ENCODE results near the gene S100A7A.

Gene S100A7A

GRCh38 chr1:153415850-153416570 lies at the start of gene S100A7A:
Gene S100A7A, plus strand, starts transcription at chr1:153416520. Its CDS starts 1,563 bp downstream, at chr1:153418083.
- no peak for FAIRE-seq

GRCh38 chr1:153367090-153367489 lies 49.2 kb upstream of the S100A7A start:
- no peak for FAIRE-seq

GRCh38 chr1:153368495-153368894 lies 47.8 kb upstream of the S100A7A start:
- FAIRE-seq: no peak

- no peak for FAIRE-seq
Observed at GRCh38 chr1:153370146-153370545, 46.2 kb upstream of the S100A7A start.

GRCh38 chr1:153371231-153371630 lies 45.1 kb upstream of the S100A7A start:
- FAIRE-seq: no peak

- FAIRE-seq: no peak
Observed at GRCh38 chr1:153372571-153372970, 43.7 kb upstream of the S100A7A start.

- no peak for FAIRE-seq
Observed at GRCh38 chr1:153374071-153374470, 42.2 kb upstream of the S100A7A start.

- no peak for FAIRE-seq
Observed at GRCh38 chr1:153375511-153375910, 40.8 kb upstream of the S100A7A start, which contains the start of gene S100A12. Gene S100A12, minus strand, starts transcription at chr1:153375621. Its CDS starts 1,029 bp downstream, at chr1:153374592.

GRCh38 chr1:153379591-153379990 lies 36.7 kb upstream of the S100A7A start:
- no peak for FAIRE-seq

GRCh38 chr1:153380711-153381110 lies 35.6 kb upstream of the S100A7A start:
- FAIRE-seq: no peak

GRCh38 chr1:153384958-153385580 lies 31.3 kb upstream of the S100A7A start:
- no peak for FAIRE-seq

GRCh38 chr1:153386500-153386901 lies 29.8 kb upstream of the S100A7A start:
- no peak for FAIRE-seq

- FAIRE-seq: no peak
Observed at GRCh38 chr1:153387001-153387400, 29.3 kb upstream of the S100A7A start.

GRCh38 chr1:153387785-153388184 lies 28.5 kb upstream of the S100A7A start:
- FAIRE-seq: no peak

GRCh38 chr1:153389401-153389800 lies 26.9 kb upstream of the S100A7A start:
- FAIRE-seq: no peak

GRCh38 chr1:153389973-153390879 lies 26.1 kb upstream of the S100A7A start:
- no peak for FAIRE-seq

- FAIRE-seq: no peak
Observed at GRCh38 chr1:153390938-153391710, 25.2 kb upstream of the S100A7A start, which contains the start of gene S100A8. Gene S100A8, minus strand, starts transcription at chr1:153391073. Its CDS starts 538 bp downstream, at chr1:153390535.

GRCh38 chr1:153392258-153392657 lies 24.1 kb upstream of the S100A7A start:
- no peak for FAIRE-seq

GRCh38 chr1:153392822-153393221 lies 23.5 kb upstream of the S100A7A start:
- FAIRE-seq: no peak

- no peak for FAIRE-seq
Observed at GRCh38 chr1:153393926-153394325, 22.4 kb upstream of the S100A7A start.

GRCh38 chr1:153394391-153394790 lies 21.9 kb upstream of the S100A7A start:
- FAIRE-seq: no peak

- no peak for FAIRE-seq
Observed at GRCh38 chr1:153395136-153395685, 21.1 kb upstream of the S100A7A start.
